Breast epithelium (tissue), 4 donors: ENCODE measurements around the gene IL17RC. TPM values are rescaled to one million over a fixed set of nuclear protein-coding genes. Genes with fewer than 3 reads are reported as not detected.

Experiments
- DNase-seq, 2 donors: peaks; one replicate each; pipeline ENCODE4 v3.0.0-alpha.2; 2019; ENCODE audit warnings: low spot score in 2 of 2
- H3K27ac ChIP-seq, 2 donors: fragments of 200-600 bp; sonication (generic) in 1 of 2; one replicate each; pipeline ENCODE4 v1.5.1; 2016 to 2019; ENCODE audit warnings: mild to moderate bottlenecking in 1 of 2
- H3K27me3 ChIP-seq, 2 donors: fragments of 200-600 bp; sonication (generic) in 1 of 2; one replicate each; pipeline versions ENCODE4 v1.5.1 to v1.6.0; 2017 to 2019; ENCODE audit warnings: control low read depth in 1 of 2, mild to moderate bottlenecking in 1 of 2
- H3K36me3 ChIP-seq: fragments of 200-600 bp; one replicate; pipeline ENCODE4 v1.5.1; 2019
- H3K4me1 ChIP-seq, 2 donors: fragments of 200-600 bp; sonication (generic); one replicate each; pipeline ENCODE4 v1.5.1; 2016 to 2019; ENCODE audit warnings: control low read depth in 1 of 2
- H3K4me3 ChIP-seq, 3 donors: fragments of 200-600 bp; sonication (generic); 1 replicate in 2 of 3; 2 replicates in 1 of 3; pipeline ENCODE4 v1.5.1; 2016 to 2019; ENCODE audit warnings: mild to moderate bottlenecking in 3 of 3, moderate library complexity in 2 of 3
- H3K9me3 ChIP-seq, 2 donors: fragments of 200-600 bp; sonication (generic) in 1 of 2; one replicate each; pipeline ENCODE4 v1.5.1; 2016 to 2019; ENCODE audit warnings: control low read depth in 1 of 2
- CTCF ChIP-seq, 3 donors: fragments of 450-650 bp; IDR thresholded peaks; one replicate each; pipeline ENCODE4 v1.5.1; 2016 to 2017; ENCODE audit warnings: antibody characterized with exemption in 3 of 3, mild to moderate bottlenecking in 3 of 3, moderate library complexity in 3 of 3
- POLR2A ChIP-seq: fragments of 450-650 bp; IDR thresholded peaks from one replicate; pipeline ENCODE4 v1.6.1; 2016; ENCODE audit warnings: antibody characterized with exemption, mild to moderate bottlenecking, moderate library complexity
- POLR2AphosphoS5 ChIP-seq, 3 donors: sonication (generic); formaldehyde crosslinking; IDR thresholded peaks; one replicate each; pipeline ENCODE4 v1.6.1; 2017; ENCODE audit warnings: antibody characterized with exemption in 3 of 3
- intact Hi-C: fragments of 100-400 bp; cut with DNase I; formaldehyde crosslinking; loops from one replicate; pipeline ENCODE4 v1.15.1; 2023; ENCODE audit warnings: low total_unique reads
- total RNA-seq, 3 donors: library from RNA; depleted of rRNA; stranded (reverse); fragments of >200 nt; gene quantifications; one replicate each; pipeline ENCODE4 v1.1.0, GENCODE V29; 2016

The IL17RC gene
- total RNA-seq, 3 donors from 2014 or later: 59.6 to 119 (median 90.6) TPM

DNA sequence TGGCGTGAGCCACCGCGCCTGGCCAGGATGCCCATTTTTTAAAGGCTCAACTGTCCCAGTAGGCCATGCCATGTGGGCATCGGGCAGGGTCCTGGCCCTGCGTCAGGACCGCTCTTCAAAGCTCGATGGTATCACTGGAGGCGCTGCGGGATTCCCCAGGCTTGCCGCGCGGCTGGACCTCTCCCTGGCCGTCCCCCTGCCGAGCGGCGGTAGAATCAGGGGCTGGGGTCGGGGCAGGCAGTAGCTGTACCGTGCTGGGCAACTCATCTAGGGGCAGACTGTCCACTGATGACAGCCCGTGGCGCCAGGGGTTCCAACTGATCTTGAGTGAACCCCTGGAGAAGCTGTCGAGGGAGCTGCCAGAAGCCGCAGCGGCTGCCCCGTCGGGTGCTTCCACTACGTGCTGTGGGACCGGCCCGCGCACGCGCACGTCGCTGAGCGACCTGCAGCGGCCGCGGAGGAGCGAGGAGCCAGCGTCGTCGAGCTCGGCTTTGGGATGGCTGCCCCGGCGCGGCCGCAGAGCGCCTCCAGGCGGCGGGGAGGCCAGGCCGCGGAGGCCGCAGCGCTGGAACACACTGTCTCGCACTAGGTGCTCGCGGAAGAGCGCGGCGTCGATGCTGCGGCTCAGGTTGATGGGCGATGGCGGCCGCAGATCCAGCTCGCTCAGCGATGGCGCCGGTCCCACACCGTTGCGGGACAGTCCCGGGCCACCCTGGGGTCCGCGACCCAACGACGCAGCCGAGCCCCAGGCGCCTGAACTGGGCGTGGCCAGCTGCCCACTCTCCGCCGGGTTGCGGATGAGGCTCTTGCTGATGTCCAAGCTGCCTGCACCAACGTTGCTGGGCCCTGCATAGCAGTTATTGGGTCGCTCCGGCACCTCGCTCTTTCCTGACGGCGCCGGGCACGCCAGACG, 29.5 kb downstream of the IL17RC start:
- intact Hi-C loops: loop anchor here (10.0 kb wide), 1 partner anchor 102 kb away; the partner anchor contains the start of gene RPUSD3
- peak overlapping the region; percentile 62 to 78 (median 62) for H3K4me3 ChIP-seq
- no peak for TF ChIP-seq POLR2A
- TF ChIP-seq POLR2AphosphoS5 (IDR thresholded peaks at IDR 0.05): peak in 2 of 3 donors; percentile 18 to 35
- TF ChIP-seq CTCF (IDR thresholded peaks at IDR 0.05): peak; percentile 35 to 65 (median 47)
- H3K27me3 ChIP-seq: no peaks in the 10 kb centered on the region
- peak; percentile 83 to 87 for DNase-seq
- H3K4me1 ChIP-seq: peaks cover 0 to 6% of the 10 kb centered on the region in 2 donors
- no peaks in the 10 kb centered on the region for H3K36me3 ChIP-seq
- peak overlapping the region; percentile 82 to 93 for H3K27ac ChIP-seq
- no peaks in the 10 kb centered on the region for H3K9me3 ChIP-seq

DNA sequence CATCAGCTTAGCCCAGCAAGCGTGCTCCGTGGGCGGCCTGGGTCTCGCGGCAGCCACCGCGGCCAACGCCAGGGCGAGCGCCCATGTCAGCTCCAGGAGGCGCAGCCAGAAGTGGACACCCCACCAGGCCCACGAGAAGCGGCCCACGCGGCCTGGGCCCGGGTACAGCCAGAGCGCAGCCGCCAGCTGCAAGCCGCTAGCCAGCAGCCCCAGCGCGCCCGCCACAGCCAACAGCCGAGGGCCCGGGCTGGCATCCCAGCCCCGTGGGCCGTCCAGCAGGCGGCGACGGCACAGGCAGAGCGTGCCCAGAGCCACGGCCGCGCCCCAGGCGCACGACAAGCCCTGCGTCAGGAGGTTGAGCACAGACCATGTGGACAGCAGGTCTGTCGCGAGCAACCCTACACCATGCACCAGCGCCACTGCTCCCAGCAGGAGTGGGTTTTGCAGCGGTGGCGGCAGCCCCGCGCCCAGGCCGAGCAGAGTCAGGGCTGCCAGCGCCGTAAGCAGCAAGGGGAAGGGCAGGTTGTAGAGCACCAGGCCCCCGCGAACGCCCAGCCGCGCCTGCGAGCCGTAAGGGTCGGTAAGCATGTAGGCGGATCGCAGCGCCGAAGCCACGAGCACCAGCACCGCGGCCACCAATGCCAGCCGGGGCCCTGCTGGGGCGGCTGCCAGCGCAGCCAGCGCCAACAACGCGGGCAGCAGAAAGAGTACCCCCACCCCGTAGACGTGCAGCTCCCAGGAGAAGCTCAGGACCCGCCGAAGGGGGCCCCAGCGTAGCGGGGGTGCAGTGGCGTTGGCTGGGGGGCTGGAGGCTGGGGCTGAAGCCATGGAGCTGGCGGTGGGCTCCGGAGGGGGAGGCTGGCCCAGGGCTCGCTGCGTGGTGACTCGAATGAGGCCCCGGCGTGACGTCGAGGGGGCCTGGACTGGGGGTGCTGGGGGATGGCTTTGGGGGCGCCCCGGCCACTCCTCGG, 30.4 kb downstream of the IL17RC start:
- intact Hi-C loops: loop anchor here (10.0 kb wide), 1 partner anchor 103 kb away; the partner anchor contains the start of gene RPUSD3
- Histone ChIP-seq H3K4me1 (peaks cover 0 to 6% of the 10 kb centered on the region in 2 donors), H3K4me3 (peak overlapping the region; percentile 62 to 78 (median 62)), H3K27ac (peak overlapping the region; percentile 82 to 93), H3K27me3 (no peaks in the 10 kb centered on the region), H3K36me3 (no peaks in the 10 kb centered on the region), H3K9me3 (no peaks in the 10 kb centered on the region)
- TF ChIP-seq POLR2AphosphoS5 (IDR thresholded peaks at IDR 0.05) (peak in 1 of 3 donors; percentile 27), CTCF (IDR thresholded peaks at IDR 0.05) (peak; percentile 27 to 54 (median 46)), POLR2A (no peak)
- DNase-seq: peak; percentile 47 to 69

- no peak for TF ChIP-seq CTCF (IDR thresholded peaks at IDR 0.05)
- no peak for TF ChIP-seq POLR2A
- no peak for TF ChIP-seq POLR2AphosphoS5 (IDR thresholded peaks at IDR 0.05)
- intact Hi-C loops: loop anchor here (10.0 kb wide), 1 partner anchor 104 kb away; the partner anchor contains the start of gene RPUSD3
Observed at GRCh38 chr3:9948586-9948985, 31.7 kb downstream of the IL17RC start.

DNA sequence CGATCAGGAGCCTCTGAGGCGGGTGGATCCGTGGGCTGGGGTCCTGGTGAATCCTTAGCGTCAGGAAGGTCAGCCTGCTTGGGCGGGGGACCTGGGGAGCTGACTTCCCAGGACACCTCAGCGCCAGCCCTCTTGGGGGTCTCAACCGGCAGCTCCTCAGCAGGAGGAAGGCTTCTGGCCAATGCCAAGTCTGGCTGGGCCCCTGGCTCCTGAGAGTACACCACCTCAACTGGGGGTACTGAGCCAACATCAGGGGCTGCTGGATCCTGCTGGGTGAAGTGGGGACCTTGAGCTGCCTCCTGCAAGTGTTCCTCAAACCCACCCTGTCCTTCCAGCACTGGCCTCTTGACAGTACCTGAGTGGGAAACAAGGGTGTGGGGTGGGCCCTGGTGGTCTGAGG, 32.2 kb downstream of the IL17RC start:
- Histone ChIP-seq H3K4me3 (no peak overlapping the region), H3K36me3 (no peaks in the 10 kb centered on the region), H3K4me1 (peaks cover 0 to 6% of the 10 kb centered on the region in 2 donors), H3K27me3 (no peaks in the 10 kb centered on the region), H3K9me3 (no peaks in the 10 kb centered on the region), H3K27ac (no peak overlapping the region)
- TF ChIP-seq POLR2AphosphoS5 (IDR thresholded peaks at IDR 0.05) (no peak), CTCF (IDR thresholded peaks at IDR 0.05) (no peak), POLR2A (no peak)
- DNase-seq: no peak
- intact Hi-C loops: loop anchor here (10.0 kb wide), 1 partner anchor 104 kb away; the partner anchor contains the start of gene RPUSD3

More at GRCh38 chr3:9948586-9948985, 31.7 kb downstream of the IL17RC start:
- H3K27ac ChIP-seq: no peak overlapping the region
- DNase-seq: no peak
- peaks cover 0 to 6% of the 10 kb centered on the region in 2 donors for H3K4me1 ChIP-seq
- H3K36me3 ChIP-seq: no peaks in the 10 kb centered on the region
- no peak overlapping the region for H3K4me3 ChIP-seq
- no peaks in the 10 kb centered on the region for H3K9me3 ChIP-seq
- no peaks in the 10 kb centered on the region for H3K27me3 ChIP-seq
